CD14-positive monocyte (primary cell): ENCODE measurements around the gene BICRAL. TPM values are rescaled to one million over a fixed set of nuclear protein-coding genes. Genes with fewer than 3 reads are reported as not detected.

ENCODE experiments used
- DNase-seq, 3 donors: peaks; one replicate each; pipeline ENCODE4 v3.0.0-alpha.2; 2011 to 2022
- H2AFZ ChIP-seq: 2 replicates; pipeline ENCODE4 v1.6.0; 2012; ENCODE audit warnings: mild to moderate bottlenecking, low read depth, low read length, inconsistent platforms; ENCODE audit not compliant: insufficient read depth, poor library complexity, severe bottlenecking
- H3K27ac ChIP-seq, 2 donors: 1 replicate in 1 of 2; 2 replicates in 1 of 2; pipeline ENCODE4 v1.5.1; 2012 to 2013; ENCODE audit warnings: low read length in 2 of 2, control low read depth in 1 of 2, inconsistent platforms in 1 of 2, low read depth in 1 of 2, mild to moderate bottlenecking in 1 of 2
- H3K27me3 ChIP-seq, 2 donors: one replicate each; pipeline versions ENCODE4 v1.6.0 to v1.6.1; 2011 to 2013; ENCODE audit warnings: low read length in 2 of 2; ENCODE audit not compliant: control insufficient read depth in 2 of 2, insufficient read depth in 2 of 2
- H3K36me3 ChIP-seq, 2 donors: replicated peaks in 1 of 2; 1 replicate in 1 of 2; 2 replicates in 1 of 2; pipeline versions ENCODE4 v1.5.1 to v1.6.1; 2012 to 2013; ENCODE audit warnings: low read length in 2 of 2, control low read depth in 1 of 2, inconsistent platforms in 1 of 2, mild to moderate bottlenecking in 1 of 2; ENCODE audit not compliant: insufficient read depth in 2 of 2, control insufficient read depth in 1 of 2
- H3K4me1 ChIP-seq, 2 donors: 1 replicate in 1 of 2; 2 replicates in 1 of 2; pipeline versions ENCODE4 v1.5.1 to v1.6.1; 2012 to 2013; ENCODE audit warnings: low read length in 2 of 2, control low read depth in 1 of 2, inconsistent platforms in 1 of 2, mild to moderate bottlenecking in 1 of 2, moderate library complexity in 1 of 2; ENCODE audit not compliant: insufficient read depth in 2 of 2, control insufficient read depth in 1 of 2
- H3K4me2 ChIP-seq: replicated peaks from 2 replicates; pipeline ENCODE3; 2012; ENCODE audit warnings: low read length, moderate library complexity, mild to moderate bottlenecking; ENCODE audit not compliant: poor library complexity, severe bottlenecking; ENCODE audit errors: extremely low read depth
- H3K4me3 ChIP-seq, 3 experiments: fragments of 200-600 bp in 1 of 3; sonication (generic) in 1 of 3; replicated peaks in 1 of 3; 1 replicate in 2 of 3; 2 replicates in 1 of 3; pipeline ENCODE4 v1.5.1; 2011 to 2013; ENCODE audit warnings: low read length in 3 of 3, mild to moderate bottlenecking in 3 of 3, control low read depth in 2 of 3, low read depth in 2 of 3, inconsistent platforms in 1 of 3, moderate library complexity in 1 of 3
- H3K79me2 ChIP-seq: 2 replicates; pipeline ENCODE4 v1.6.0; 2012; ENCODE audit warnings: mild to moderate bottlenecking, control low read depth, inconsistent platforms, low read length, moderate library complexity; ENCODE audit not compliant: insufficient read depth
- H3K9ac ChIP-seq: 2 replicates; pipeline ENCODE4 v1.6.0; 2017; ENCODE audit warnings: low read length, mild to moderate bottlenecking; ENCODE audit not compliant: insufficient read depth, poor library complexity, severe bottlenecking
- H3K9me3 ChIP-seq, 2 donors: replicated peaks in 1 of 2; 1 replicate in 1 of 2; 2 replicates in 1 of 2; pipeline versions ENCODE4 v1.5.1 to v1.6.1; 2012 to 2013; ENCODE audit warnings: low read length in 2 of 2, control low read depth in 1 of 2; ENCODE audit not compliant: control insufficient read depth in 1 of 2, insufficient read depth in 1 of 2
- H4K20me1 ChIP-seq: 2 replicates; pipeline ENCODE4 v1.6.0; 2012; ENCODE audit warnings: mild to moderate bottlenecking, low read length, control low read depth, moderate library complexity; ENCODE audit not compliant: insufficient read depth
- H3K27ac Mint-ChIP-seq, 7 donors: one replicate each; pipeline ENCODE4 v1.8.0; 2020; ENCODE audit warnings: mild to moderate bottlenecking in 7 of 7, mixed read lengths in 7 of 7, moderate library complexity in 6 of 7, inconsistent platforms in 2 of 7
- H3K27me3 Mint-ChIP-seq, 3 donors: one replicate each; pipeline ENCODE4 v1.8.0; 2021 to 2022; ENCODE audit warnings: low read depth in 3 of 3, mild to moderate bottlenecking in 3 of 3, mixed read lengths in 3 of 3, moderate library complexity in 3 of 3, inconsistent platforms in 1 of 3
- H3K36me3 Mint-ChIP-seq, 2 donors: one replicate each; pipeline ENCODE4 v1.8.0; 2020; ENCODE audit warnings: mixed read lengths in 2 of 2, inconsistent platforms in 1 of 2, mild to moderate bottlenecking in 1 of 2
- H3K4me1 Mint-ChIP-seq: one replicate; pipeline ENCODE4 v1.8.0; 2020; ENCODE audit warnings: mild to moderate bottlenecking, mixed read lengths
- H3K4me3 Mint-ChIP-seq, 2 donors: one replicate each; pipeline ENCODE4 v1.8.0; 2020; ENCODE audit warnings: mild to moderate bottlenecking in 2 of 2, mixed read lengths in 2 of 2, moderate library complexity in 1 of 2
- H3K9me3 Mint-ChIP-seq, 7 donors: one replicate each; pipeline ENCODE4 v1.8.0; 2020 to 2022; ENCODE audit warnings: mixed read lengths in 7 of 7, mild to moderate bottlenecking in 6 of 7, moderate library complexity in 6 of 7, inconsistent platforms in 2 of 7
- WGBS: methylation state at CpG from one replicate; pipeline ENCODE4 v1.1.5; 2013; ENCODE audit warnings: missing lambda C conversion rate; ENCODE audit not compliant: insufficient coverage; 5-methylcytosine and 5-hydroxymethylcytosine counted together
- intact Hi-C, 2 donors: fragments of 100-400 bp; cut with micrococcal nuclease; formaldehyde crosslinking; loops; one replicate each; pipeline versions ENCODE4 v1.15.0 to v1.15.1; 2023
- polyA plus RNA-seq, 3 donors: library from polyadenylated mRNA; depleted of rRNA in 1 of 3; unstranded in 2 of 3; stranded (reverse) in 1 of 3; fragments of 300-500 nt in 2 of 3; fragments of >200 nt in 1 of 3; fragmentation: Illumina TruSeq in 2 of 3; gene quantifications; 1 replicate in 2 of 3; 2 replicates in 1 of 3; pipeline ENCODE4 v1.2.3, GENCODE V29; 2012 to 2021
- TF ChIP-seq, protein P1 (sequence below): fragments of 200-600 bp; IDR thresholded peaks from one replicate; pipeline ENCODE4 v1.8.0; 2022; ENCODE audit warnings: antibody characterized with exemption, mild to moderate bottlenecking

Gene BICRAL
- polyA plus RNA-seq, 3 donors: 1.6 to 14.6 (median 2.2) TPM

DNA sequence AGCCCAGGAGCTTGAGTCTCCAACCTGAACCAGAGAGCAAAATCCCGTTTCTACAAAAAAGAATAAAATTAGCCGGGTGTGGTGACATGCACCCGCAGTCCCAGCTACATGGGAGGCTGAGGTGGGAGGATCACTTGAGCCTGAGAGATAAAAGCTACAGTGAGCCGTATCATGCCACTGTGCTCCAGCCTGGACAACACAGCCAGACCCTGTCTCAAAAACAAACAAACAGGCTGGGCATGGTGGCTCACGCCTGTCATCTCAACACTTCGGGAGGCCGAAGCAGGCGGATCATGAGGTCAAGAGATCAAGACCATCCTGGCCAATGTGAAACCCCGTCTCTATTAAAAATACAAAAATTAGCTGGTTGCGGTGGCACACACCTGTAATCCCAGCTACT is 122.6 kb downstream of the BICRAL start:
- no peak overlapping the region for H3K9ac ChIP-seq
- Mint-ChIP-seq H3K27me3 (peaks cover 0 to 1% (median 0%) of the 10 kb centered on the region in 3 donors), H3K36me3 (no peaks in the 10 kb centered on the region), H3K4me1 (peaks cover 18% of the 10 kb centered on the region), H3K9me3 (no peaks in the 10 kb centered on the region), H3K27ac (no peak overlapping the region), H3K4me3 (no peak overlapping the region)
- WGBS: 100% methylated on average over 5 of the region's 10 CpGs
- H3K4me1 ChIP-seq: peaks cover 0 to 14% of the 10 kb centered on the region in 2 donors
- H4K20me1 ChIP-seq: no peaks in the 10 kb centered on the region
- H3K36me3 ChIP-seq: no peaks in the 10 kb centered on the region
- DNase-seq: no peak
- H3K4me3 ChIP-seq: no peak overlapping the region
- TF ChIP-seq, protein P1, sequence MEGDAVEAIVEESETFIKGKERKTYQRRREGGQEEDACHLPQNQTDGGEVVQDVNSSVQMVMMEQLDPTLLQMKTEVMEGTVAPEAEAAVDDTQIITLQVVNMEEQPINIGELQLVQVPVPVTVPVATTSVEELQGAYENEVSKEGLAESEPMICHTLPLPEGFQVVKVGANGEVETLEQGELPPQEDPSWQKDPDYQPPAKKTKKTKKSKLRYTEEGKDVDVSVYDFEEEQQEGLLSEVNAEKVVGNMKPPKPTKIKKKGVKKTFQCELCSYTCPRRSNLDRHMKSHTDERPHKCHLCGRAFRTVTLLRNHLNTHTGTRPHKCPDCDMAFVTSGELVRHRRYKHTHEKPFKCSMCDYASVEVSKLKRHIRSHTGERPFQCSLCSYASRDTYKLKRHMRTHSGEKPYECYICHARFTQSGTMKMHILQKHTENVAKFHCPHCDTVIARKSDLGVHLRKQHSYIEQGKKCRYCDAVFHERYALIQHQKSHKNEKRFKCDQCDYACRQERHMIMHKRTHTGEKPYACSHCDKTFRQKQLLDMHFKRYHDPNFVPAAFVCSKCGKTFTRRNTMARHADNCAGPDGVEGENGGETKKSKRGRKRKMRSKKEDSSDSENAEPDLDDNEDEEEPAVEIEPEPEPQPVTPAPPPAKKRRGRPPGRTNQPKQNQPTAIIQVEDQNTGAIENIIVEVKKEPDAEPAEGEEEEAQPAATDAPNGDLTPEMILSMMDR: no peak
- H3K27me3 ChIP-seq: no peaks in the 10 kb centered on the region
- no peaks in the 10 kb centered on the region for H3K9me3 ChIP-seq
- H3K79me2 ChIP-seq: no peaks in the 10 kb centered on the region
- intact Hi-C loops: loop anchor here (5.0 to 10.0 kb wide), 4 partner anchors 33 to 238 kb away; partner anchors contain the start of genes KLHDC3 (in 1 of the 2) and MEA1 (in 1 of the 2)
- no peak overlapping the region for H3K4me2 ChIP-seq
- H3K27ac ChIP-seq: no peak overlapping the region
- H2AFZ ChIP-seq: no peak overlapping the region

DNA sequence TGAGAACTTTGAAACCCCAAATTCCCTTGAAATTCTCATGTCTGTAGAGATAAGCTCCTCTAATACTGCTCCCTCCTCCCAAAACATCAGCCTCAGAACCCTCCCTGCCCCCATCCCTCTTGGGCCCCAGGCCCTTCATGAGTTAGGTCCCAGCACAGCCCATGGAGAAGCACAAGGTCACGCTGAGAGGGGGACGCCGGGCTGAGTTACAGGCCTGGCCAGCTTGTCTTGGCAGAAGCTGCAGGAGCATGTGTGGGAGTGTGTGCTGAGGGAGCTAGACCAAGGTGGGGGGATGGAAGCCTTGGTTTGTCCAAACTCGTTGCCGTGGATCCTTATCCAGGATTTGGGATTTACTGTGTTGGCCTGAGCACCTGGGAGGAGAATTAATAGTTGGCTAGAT is 125.5 kb downstream of the BICRAL start:
- Histone ChIP-seq H3K4me3 (no peak overlapping the region), H3K4me2 (no peak overlapping the region), H3K4me1 (peaks cover 7 to 16% of the 10 kb centered on the region in 2 donors), H3K27me3 (peaks cover 0 to 2% of the 10 kb centered on the region in 2 donors), H3K9ac (no peak overlapping the region), H3K9me3 (no peaks in the 10 kb centered on the region), H3K27ac (no peak overlapping the region), H2AFZ (no peak overlapping the region), H4K20me1 (no peaks in the 10 kb centered on the region), H3K79me2 (no peaks in the 10 kb centered on the region), H3K36me3 (no peaks in the 10 kb centered on the region)
- intact Hi-C loops: loop anchor here in 1 of 2 donors (10.0 kb wide), 1 partner anchor 107 kb away; the partner anchor contains the start of genes KLHDC3 and MEA1
- peaks cover 0 to 4% (median 0%) of the 10 kb centered on the region in 7 donors for H3K9me3 Mint-ChIP-seq
- H3K27me3 Mint-ChIP-seq: peaks cover 4 to 14% (median 11%) of the 10 kb centered on the region in 3 donors
- H3K4me1 Mint-ChIP-seq: peaks cover 13% of the 10 kb centered on the region
- WGBS: 93% methylated on average over 4 of the region's 5 CpGs
- TF ChIP-seq, protein P1: no peak
- no peaks in the 10 kb centered on the region for H3K36me3 Mint-ChIP-seq
- no peak for DNase-seq
- no peak overlapping the region for H3K27ac Mint-ChIP-seq
- no peak overlapping the region for H3K4me3 Mint-ChIP-seq
